ENCODE measurements around the gene CPA4.

GRCh38 chr7:130269318-130269694, 23.7 kb upstream of the CPA4 start:
- TF ChIP-seq, protein P1, sequence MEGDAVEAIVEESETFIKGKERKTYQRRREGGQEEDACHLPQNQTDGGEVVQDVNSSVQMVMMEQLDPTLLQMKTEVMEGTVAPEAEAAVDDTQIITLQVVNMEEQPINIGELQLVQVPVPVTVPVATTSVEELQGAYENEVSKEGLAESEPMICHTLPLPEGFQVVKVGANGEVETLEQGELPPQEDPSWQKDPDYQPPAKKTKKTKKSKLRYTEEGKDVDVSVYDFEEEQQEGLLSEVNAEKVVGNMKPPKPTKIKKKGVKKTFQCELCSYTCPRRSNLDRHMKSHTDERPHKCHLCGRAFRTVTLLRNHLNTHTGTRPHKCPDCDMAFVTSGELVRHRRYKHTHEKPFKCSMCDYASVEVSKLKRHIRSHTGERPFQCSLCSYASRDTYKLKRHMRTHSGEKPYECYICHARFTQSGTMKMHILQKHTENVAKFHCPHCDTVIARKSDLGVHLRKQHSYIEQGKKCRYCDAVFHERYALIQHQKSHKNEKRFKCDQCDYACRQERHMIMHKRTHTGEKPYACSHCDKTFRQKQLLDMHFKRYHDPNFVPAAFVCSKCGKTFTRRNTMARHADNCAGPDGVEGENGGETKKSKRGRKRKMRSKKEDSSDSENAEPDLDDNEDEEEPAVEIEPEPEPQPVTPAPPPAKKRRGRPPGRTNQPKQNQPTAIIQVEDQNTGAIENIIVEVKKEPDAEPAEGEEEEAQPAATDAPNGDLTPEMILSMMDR (IDR thresholded peaks at IDR 0.05; ENCODE audit: low read length): no peak
- no peak for TF ChIP-seq EZH2 (optimal IDR thresholded peaks at IDR 0.05; ENCODE audit: low read depth, low read length)
- no peak for TF ChIP-seq EZH2phosphoT487 (IDR thresholded peaks at IDR 0.05; ENCODE audit: low read length)

Data from MM.1S (cell line).